HepG2 (cell line): ENCODE results near the gene AP3B1.

Experiments
- CTCF ChIP-seq: sonication (generic); formaldehyde crosslinking; IDR thresholded peaks from 2 replicates; pipeline ENCODE4 v1.5.0; 2020; ENCODE audit warnings: mild to moderate bottlenecking, missing genetic modification reagents, moderate library complexity
- NFYB ChIP-seq: sonication (generic); formaldehyde crosslinking; IDR thresholded peaks from 2 replicates; pipeline ENCODE4 v1.4.0; 2020; ENCODE audit warnings: missing genetic modification reagents
- PCBP2 ChIP-seq: fragments of 200-400 bp; formaldehyde crosslinking; optimal IDR thresholded peaks from 2 replicates; pipeline ENCODE3; 2018; ENCODE audit warnings: low read length, low read depth; ENCODE audit not compliant: poor library complexity, severe bottlenecking
- SUZ12 ChIP-seq: fragments of 150-350 bp; IDR thresholded peaks from 2 replicates; pipeline ENCODE4 v1.6.1; 2014; ENCODE audit warnings: low read depth, low read length

GRCh38 chr5:77970891-77971290 is 323.6 kb downstream of the AP3B1 start:
- TF ChIP-seq NFYB (CRISPR knock-in tag) (no peak), SUZ12 (no peak), PCBP2 (no peak), CTCF (CRISPR knock-in tag) (no peak)
